ENCODE data around the gene ZBTB3.

ZBTB3 gene

DNA sequence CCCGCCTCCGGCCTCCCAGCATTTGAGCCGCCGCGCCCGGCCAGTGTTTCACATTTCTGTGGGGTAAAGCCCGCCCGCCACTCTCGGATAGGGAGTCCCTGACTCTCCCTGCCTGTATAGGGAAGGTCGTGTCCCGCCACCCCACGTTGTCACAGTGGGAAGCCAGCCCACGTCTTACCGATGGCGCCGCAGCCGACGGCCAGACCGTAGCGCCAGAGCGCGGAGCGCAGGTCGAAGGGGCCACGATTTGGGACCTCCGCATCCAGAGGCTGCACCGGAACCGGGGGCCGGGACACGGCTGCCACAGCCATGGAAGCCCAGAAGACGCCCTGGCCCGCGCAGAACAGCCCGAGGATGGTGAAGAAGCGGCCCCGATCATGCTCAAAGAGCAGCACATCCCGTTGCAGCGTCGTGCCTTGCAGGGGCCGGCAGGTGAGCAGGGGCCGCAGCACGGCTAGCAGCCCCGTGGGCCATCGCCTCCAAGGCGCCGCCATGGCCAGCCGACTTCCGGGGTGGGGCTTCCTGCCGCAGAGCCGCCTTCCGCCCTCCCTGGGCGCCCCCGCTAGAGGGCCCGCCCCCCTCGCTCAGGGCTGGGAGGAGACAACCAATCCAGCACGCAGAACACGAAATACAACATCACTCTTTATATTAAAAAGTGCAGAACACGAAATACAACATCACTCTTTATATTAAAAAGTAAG is 37.7 kb upstream of the ZBTB3 start, which contains the start of gene TMEM223:
TSS of gene TMEM223 (minus strand) at position 506 of the 701 bp plus-strand sequence. CDS start at position 494, 12 bp downstream.
- TF ChIP-seq, protein P1, sequence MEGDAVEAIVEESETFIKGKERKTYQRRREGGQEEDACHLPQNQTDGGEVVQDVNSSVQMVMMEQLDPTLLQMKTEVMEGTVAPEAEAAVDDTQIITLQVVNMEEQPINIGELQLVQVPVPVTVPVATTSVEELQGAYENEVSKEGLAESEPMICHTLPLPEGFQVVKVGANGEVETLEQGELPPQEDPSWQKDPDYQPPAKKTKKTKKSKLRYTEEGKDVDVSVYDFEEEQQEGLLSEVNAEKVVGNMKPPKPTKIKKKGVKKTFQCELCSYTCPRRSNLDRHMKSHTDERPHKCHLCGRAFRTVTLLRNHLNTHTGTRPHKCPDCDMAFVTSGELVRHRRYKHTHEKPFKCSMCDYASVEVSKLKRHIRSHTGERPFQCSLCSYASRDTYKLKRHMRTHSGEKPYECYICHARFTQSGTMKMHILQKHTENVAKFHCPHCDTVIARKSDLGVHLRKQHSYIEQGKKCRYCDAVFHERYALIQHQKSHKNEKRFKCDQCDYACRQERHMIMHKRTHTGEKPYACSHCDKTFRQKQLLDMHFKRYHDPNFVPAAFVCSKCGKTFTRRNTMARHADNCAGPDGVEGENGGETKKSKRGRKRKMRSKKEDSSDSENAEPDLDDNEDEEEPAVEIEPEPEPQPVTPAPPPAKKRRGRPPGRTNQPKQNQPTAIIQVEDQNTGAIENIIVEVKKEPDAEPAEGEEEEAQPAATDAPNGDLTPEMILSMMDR (IDR thresholded peaks at IDR 0.05; ENCODE audit: low read depth, low read length) = no peak
- DNase-seq (ENCODE audit: low read depth in 2 of 2) = peak; percentile 74 to 85
- peak within 1 kb of the TSS; percentile 92 to 95 for H3K4me3 ChIP-seq (replicated peaks in 1 of 2; ENCODE audit: low read depth in 2 of 2, low read length in 2 of 2)

DNA sequence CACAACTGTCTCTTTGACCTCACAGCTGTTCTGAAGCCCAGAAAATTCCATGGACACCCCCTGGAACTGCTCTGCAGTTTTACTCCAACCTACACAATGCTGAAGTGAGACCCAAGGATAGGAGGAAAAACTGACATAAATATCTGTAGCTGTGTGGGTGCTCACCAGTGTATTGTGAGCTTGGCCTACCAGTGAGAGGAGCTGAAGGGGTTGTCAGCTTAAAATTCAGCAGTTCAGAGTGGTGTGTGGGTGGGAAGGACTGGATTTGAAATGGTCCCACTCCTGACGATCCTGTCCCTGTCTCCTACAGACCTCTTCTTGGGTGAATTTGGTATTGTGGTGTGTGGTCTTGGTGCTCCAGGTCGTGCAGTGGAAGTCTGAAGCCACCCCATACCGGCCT is 35.6 kb upstream of the ZBTB3 start:
- no peak overlapping the region for H3K4me3 ChIP-seq (replicated peaks in 1 of 2; ENCODE audit: low read depth in 2 of 2, low read length in 2 of 2)
- DNase-seq (ENCODE audit: low read depth in 2 of 2) = no peak
- TF ChIP-seq, protein P1 (IDR thresholded peaks at IDR 0.05; ENCODE audit: low read depth, low read length) = no peak

DNA sequence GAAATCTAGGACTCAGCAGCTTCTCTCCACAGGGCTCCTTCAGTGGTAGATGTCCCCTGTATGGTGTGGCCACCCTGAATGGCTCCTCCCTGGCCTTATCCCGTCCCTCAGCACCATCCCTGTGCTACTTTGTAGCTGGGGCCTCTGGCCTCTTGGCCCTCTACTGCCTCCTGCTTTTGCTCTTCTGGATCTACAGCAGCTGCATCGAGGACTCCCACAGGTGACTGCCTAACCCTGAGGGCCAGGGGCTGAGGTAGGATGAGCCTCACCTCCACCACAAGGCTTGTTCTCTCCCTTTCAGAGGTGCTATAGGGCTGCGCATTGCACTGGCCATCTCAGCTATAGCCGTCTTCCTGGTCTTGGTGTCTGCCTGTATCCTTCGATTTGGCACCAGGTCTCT is 35.0 kb upstream of the ZBTB3 start:
- TF ChIP-seq, protein P1 (IDR thresholded peaks at IDR 0.05; ENCODE audit: low read depth, low read length) = no peak
- no peak overlapping the region for H3K4me3 ChIP-seq (replicated peaks in 1 of 2; ENCODE audit: low read depth in 2 of 2, low read length in 2 of 2)
- no peak for DNase-seq (ENCODE audit: low read depth in 2 of 2)

DNA sequence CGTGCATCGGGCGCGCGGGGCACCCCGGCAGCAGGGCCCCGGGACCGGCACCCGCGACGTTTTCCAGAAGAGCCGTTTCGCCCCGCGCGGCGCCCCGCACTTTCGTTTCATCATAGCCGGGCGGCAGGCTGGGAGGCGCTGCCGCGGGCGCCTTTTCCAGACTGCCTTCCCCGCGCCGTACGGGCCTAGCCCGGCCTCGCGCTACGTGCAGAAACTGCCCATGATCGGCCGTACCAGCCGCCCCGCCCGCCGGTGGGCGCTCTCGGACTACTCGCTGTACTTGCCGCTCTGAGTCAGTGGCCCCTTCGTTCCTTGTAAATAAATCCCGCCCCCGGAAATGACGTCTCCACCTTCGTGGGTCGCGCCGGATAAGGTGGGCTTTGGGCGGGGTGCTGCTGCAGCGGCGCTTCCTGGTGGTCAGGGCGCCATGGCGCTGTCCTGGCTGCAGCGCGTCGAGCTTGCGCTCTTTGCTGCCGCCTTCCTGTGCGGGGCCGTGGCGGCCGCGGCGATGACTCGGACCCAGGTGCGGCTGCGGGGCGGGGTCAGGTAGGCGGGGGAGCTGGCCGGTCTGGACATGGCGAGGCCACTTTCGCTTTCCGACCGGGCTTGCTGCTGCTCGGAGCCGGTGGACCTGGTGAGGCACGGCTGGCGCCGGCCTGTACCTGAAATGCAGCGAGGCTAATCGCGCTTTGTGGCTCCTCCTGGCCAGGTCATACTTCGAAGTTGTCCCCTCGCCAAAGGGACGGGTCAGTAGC is 33.2 kb upstream of the ZBTB3 start, which contains the start of gene TMEM179B:
TSS of gene TMEM179B (plus strand) at position 398 of the 755 bp plus-strand sequence. CDS start at position 428, 30 bp downstream.
- TF ChIP-seq, protein P1 (IDR thresholded peaks at IDR 0.05; ENCODE audit: low read depth, low read length) = peak; percentile 73
- peak; percentile 98 to 99 for DNase-seq (ENCODE audit: low read depth in 2 of 2)
- peak within 1 kb of the TSS; percentile 82 to 95 for H3K4me3 ChIP-seq (replicated peaks in 1 of 2; ENCODE audit: low read depth in 2 of 2, low read length in 2 of 2)

DNA sequence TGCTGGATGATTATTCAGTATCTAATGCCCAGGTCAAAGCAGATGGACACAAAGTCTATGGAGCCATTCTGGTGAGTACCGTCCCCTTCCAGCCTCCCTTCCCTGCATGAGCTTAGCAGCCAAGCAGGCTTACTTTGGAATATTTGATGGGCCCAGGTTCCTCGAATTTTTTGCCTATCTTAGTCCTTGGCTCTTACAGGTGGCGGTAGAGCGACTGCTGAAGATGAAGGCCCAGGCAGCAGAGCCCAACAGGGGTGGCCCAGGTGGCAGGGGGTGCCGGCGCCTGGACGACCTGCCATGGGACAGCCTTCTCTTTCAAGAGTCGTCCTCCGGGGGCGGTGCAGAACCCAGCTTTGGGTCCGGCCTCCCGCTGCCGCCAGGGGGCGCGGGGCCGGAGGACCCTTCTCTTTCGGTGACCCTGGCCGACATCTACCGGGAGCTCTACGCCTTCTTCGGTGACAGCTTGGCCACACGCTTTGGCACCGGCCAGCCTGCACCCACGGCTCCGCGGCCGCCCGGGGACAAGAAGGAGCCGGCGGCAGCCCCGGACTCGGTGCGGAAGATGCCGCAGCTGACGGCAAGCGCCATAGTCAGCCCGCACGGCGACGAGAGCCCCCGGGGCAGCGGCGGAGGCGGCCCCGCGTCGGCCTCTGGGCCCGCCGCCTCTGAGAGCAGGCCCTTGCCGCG is 32.5 kb upstream of the ZBTB3 start:
- TF ChIP-seq, protein P1 (IDR thresholded peaks at IDR 0.05; ENCODE audit: low read depth, low read length) = peak; percentile 99
- DNase-seq (ENCODE audit: low read depth in 2 of 2) = peak; percentile 84 to 86

DNA sequence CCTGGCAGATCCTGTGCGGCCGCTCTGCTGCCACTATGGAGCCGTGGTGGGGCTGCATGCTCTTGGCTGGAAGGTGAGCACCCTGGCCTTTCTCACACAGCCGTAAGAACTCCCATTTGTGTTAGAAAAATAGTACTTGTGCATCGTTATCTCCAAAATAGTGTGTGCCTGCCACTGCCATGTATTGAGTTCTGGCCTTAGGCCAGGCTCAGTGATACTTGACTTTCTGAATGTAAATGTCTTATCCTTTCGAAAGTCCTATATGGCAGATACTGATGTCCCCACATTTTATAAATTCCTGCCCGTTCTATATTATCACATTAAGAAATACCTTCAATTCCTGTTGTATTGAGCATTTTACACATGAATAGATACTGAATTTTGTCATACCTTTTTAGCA is 28.8 kb upstream of the ZBTB3 start:
- no peak overlapping the region for H3K4me3 ChIP-seq (replicated peaks in 1 of 2; ENCODE audit: low read depth in 2 of 2, low read length in 2 of 2)
- DNase-seq (ENCODE audit: low read depth in 2 of 2) = no peak
- TF ChIP-seq, protein P1 (IDR thresholded peaks at IDR 0.05; ENCODE audit: low read depth, low read length) = no peak

More for the DNA sequence above, 32.5 kb upstream of the ZBTB3 start:
- H3K4me3 ChIP-seq (replicated peaks in 1 of 2; ENCODE audit: low read depth in 2 of 2, low read length in 2 of 2) = peak overlapping the region; percentile 82 to 95
